NCI-H146 treated with DMSO at 0.1 percent for 48 hours (cell line): ENCODE measurements around the gene PTPN1.
"Not testable (repeated sequence)": the region's sequence is repeated elsewhere in the genome, so short reads cannot be mapped to it uniquely, and the experiment has no call there.

Experiments
- DNase-seq: peaks from one replicate; lab custom pipeline; 2025; ENCODE audit not compliant: unreplicated experiment; lab: John Stamatoyannopoulos, UW

Gene PTPN1

GRCh38 chr20:50552979-50553378 is 42.8 kb downstream of the PTPN1 start:
- no peak for DNase-seq

- no peak for DNase-seq
Measured at GRCh38 chr20:50554694-50555579, 44.8 kb downstream of the PTPN1 start.

DNA sequence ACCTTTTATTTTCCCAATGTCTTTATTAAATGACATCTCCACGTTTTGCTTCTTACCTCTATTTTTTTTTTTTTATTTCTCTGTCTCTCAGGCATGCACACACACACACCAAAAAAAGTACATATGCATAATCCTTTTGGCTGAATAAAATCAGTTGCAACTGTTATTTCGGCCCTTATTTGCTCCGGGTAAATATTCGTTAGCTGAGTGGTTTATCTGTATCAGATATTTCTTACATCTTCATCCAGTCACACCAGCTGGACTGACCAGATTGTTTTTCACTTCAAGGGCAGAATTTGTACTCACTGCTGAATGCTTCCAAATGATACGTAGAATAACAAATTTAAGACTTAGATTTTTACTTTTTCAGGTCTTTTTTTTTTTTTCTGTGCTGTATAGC is 45.5 kb downstream of the PTPN1 start:
- no peak for DNase-seq

DNA sequence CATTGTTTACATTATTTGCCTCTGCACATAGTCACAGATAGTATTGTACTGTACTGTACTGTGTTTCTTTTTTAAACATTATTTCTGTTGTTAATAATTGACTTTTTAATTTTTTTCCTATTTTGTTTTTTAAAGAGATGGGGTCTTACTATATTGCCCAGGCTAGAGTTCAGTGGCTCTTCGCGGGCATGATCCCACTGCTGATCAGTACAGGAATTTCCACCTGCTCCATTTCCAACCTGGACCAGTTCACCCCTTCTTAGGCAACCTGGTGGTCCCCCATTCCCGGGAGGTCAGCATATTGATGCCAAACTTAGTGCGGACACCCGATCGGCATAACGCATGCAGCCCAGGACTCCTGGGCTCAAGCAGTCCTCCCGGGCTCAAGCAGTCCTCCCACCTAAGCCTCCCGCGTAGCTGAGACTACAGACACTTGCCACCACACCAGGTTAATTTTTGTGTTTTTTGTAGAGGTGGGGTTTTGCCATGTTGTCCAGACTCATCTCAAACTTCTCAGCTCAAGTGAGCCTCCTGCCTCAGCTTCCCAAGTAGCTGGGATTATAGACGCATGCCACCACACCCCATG is 47.5 kb downstream of the PTPN1 start:
- DNase-seq = no peak

GRCh38 chr20:50558483-50558925 is 48.3 kb downstream of the PTPN1 start:
- no peak for DNase-seq

DNA sequence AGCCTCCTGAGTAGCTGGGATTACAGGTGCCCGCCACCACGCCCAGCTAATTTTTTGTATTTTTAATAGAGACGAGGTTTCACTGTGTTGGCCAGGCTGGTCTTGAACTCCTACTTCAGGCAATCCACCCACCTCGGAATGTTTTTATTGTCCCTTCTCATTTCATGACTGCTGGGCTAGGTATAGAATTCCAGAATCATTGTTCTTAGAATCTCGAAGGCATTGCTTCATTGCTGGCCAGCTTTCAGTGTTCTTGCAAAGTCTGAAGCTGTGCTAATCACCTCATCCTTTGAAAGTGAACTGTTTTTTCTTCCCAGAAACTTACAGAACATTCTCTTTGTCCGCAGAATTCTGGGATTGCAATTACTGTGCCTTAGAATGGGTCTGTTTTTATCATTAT is 49.0 kb downstream of the PTPN1 start:
- no peak for DNase-seq

- no peak for DNase-seq
Measured at GRCh38 chr20:50559856-50560638, 49.9 kb downstream of the PTPN1 start.

DNA sequence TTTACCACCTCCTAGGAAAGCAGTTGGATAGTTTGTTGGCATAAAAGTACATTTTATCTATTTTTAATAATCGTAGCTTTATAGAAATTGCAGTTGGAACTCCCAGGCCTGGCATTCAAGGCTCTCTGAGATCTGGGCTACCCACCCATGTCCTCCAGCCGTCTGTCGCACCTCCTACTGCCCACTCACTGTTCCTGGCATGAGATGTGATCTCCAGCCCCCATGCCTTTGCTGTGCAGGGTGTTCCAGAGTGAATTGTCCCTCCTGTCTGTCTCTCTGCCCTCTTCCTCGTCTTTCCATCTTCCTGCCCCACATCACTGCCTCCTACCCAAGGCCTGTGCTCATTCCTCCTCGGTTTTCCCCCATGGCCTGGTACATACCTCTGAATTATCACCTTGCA is 50.7 kb downstream of the PTPN1 start:
- DNase-seq = no peak

GRCh38 chr20:50561379-50562078 is 51.3 kb downstream of the PTPN1 start:
- no peak for DNase-seq

DNA sequence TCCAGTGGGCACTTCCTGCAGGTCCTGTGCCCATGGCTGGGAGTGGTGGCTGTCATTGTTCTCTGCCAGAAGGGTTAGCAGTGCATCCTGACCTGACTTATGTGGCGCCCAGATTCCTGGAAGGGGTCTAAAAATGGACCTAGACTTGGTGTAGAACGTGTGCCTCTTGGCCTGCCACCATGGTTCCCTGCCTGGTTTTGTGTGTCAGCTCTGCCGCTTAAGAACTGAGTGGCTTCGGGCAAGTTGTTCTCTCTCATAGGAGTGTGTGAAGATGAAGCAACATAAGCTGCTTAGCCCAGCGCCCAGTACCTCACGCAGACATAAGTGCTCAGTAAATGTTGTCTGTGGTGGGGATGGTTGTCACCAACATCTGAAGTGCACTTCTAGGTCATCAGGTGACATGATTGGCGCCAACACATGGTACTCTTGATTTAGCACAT is 52.1 kb downstream of the PTPN1 start:
- no peak for DNase-seq

DNA sequence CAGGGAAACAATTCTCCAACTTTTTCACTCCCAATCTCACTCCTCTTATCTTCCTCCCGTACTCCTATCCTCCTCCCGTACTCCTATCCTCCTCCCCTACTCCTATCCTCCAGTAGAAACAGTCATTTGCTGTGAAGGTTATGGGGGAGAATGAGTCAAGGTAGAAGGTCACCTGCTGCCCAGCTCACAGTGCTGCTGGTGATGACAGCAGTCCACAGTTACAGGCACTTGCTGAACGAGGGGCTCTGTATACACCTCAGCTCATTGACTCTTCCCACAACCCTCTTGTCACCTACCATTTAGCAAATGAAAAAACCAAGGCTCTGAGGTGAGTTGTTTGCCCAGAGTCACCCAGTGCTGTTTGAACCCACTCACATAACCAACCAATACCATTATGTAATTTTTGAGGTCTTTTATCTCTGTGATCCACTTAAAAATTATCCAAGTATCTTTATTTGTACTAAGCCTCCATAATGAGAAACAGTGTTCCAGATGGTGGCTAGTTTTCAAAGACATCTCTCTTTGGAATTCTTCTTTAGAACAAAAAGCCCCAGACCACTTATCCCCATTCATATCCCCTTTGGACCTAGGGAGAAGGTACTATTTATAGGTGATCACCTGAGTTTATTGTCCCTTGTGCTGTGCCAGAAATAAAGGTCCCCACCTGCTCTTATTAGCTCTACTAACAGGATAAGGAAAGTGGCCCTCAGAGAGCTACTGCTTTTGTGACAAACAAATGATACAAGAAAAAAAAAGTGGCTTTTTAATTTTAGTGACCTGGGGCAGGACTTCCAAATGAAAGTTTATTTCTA is 53.2 kb downstream of the PTPN1 start:
- peak; percentile 71 for DNase-seq

DNA sequence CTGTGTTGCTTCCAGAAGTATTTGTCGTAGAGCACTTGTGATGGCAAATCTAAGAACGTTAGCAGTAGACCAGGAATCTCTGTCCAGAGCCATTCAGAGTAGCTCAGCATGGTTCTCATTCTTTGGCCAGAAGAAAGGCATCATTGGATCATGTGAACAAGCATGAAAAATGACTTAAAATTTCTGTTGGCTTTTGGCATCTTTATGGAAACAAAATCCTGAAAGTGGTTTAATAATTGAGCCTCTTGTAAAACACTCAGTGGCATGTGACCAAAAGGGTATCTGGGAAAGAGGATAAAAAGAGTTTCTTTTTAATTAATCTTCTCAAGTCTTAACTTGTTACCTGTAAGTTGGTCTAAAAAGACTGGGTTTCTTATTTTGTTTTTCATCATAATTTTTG is 55.2 kb downstream of the PTPN1 start:
- no peak for DNase-seq

- no peak for DNase-seq
Measured at GRCh38 chr20:50565871-50566270, 55.7 kb downstream of the PTPN1 start.

GRCh38 chr20:50567860-50568548 is 57.8 kb downstream of the PTPN1 start:
- DNase-seq = no peak

- DNase-seq = no peak
Measured at GRCh38 chr20:50568549-50568942, 58.4 kb downstream of the PTPN1 start.

DNA sequence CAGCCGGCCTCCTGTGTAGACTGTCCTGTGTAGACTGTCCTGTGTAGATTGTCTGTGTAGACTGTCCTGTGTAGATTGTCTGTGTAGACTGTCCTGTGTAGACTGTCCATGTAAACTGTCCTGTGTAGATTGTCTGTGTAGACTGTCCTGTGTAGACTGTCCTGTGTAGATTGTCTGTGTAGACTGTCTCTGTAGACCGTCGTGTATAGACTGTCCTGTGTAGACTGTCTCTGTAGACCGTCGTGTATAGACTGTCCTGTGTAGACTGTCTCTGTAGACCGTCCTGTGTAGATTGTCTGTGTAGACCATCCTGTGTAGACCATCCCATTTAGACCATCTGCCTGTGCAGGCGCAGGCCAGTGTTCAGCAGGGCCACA is 59.3 kb downstream of the PTPN1 start:
- not testable (repeated sequence) for DNase-seq

- DNase-seq = no peak
Measured at GRCh38 chr20:50569864-50570836, 60.0 kb downstream of the PTPN1 start.

- DNase-seq = no peak
Measured at GRCh38 chr20:50571466-50571865, 61.3 kb downstream of the PTPN1 start.
